Cardiac muscle cell (in vitro differentiated cells and primary cell): ENCODE results near the gene CLIC5. TPM values are rescaled to one million over a fixed set of nuclear protein-coding genes. Genes with fewer than 3 reads are reported as not detected.

Source experiments
- DNase-seq, 2 donors: peaks; one replicate each; pipeline versions ENCODE4 v3.0.0 to v3.0.0-alpha.2; 2010 to 2017; ENCODE audit warnings: low read depth in 1 of 2, low spot score in 1 of 2
- H3K27ac ChIP-seq: fragments of 200-600 bp; sonication (generic); 2 replicates; pipeline ENCODE4 v1.5.1; 2016
- H3K27me3 ChIP-seq: fragments of 200-600 bp; sonication (generic); 2 replicates; pipeline ENCODE4 v1.6.0; 2016; ENCODE audit warnings: control low read depth
- H3K36me3 ChIP-seq: fragments of 200-600 bp; sonication (generic); 2 replicates; pipeline ENCODE4 v1.5.1; 2016; ENCODE audit warnings: control low read depth
- H3K4me1 ChIP-seq: fragments of 200-600 bp; sonication (generic); 2 replicates; pipeline ENCODE4 v1.8.1; 2017; ENCODE audit warnings: low read depth, mild to moderate bottlenecking, mixed run types
- H3K4me3 ChIP-seq: fragments of 200-600 bp; sonication (generic); 2 replicates; pipeline ENCODE4 v1.5.1; 2016; ENCODE audit warnings: mild to moderate bottlenecking
- H3K9me3 ChIP-seq: fragments of 200-600 bp; sonication (generic); 2 replicates; pipeline ENCODE4 v1.5.1; 2017; ENCODE audit warnings: low read depth, mild to moderate bottlenecking, control low read depth
- CTCF ChIP-seq: IDR thresholded peaks from 2 replicates; pipeline ENCODE4 v1.5.1; 2012; ENCODE audit warnings: low read depth, mild to moderate bottlenecking, low read length
- polyA plus RNA-seq: library from polyadenylated mRNA; unstranded; fragments of >200 nt; fragmentation: Nextera tagmentation; extraction: Ambion mirVana; gene quantifications from 2 replicates; pipeline ENCODE4 v1.2.1, GENCODE V29; 2016
- total RNA-seq: library from RNA; depleted of rRNA; stranded (reverse); fragments of >200 nt; gene quantifications from 2 replicates; pipeline ENCODE4 v1.2.3, GENCODE V29; 2016

The CLIC5 gene
- total and polyA plus RNA-seq, 2 experiments from 2014 or later = 10.5 to 24.5 TPM

GRCh38 chr6:45955597-45955996, 60.1 kb downstream of the CLIC5 start:
- no peak for TF ChIP-seq CTCF
- H3K9me3 ChIP-seq = no peaks in the 10 kb centered on the region
- H3K4me3 ChIP-seq = no peak overlapping the region
- H3K4me1 ChIP-seq = peaks cover 31% of the 10 kb centered on the region
- no peak overlapping the region for H3K27ac ChIP-seq
- no peaks in the 10 kb centered on the region for H3K36me3 ChIP-seq
- H3K27me3 ChIP-seq = no peaks in the 10 kb centered on the region
- no peak for DNase-seq

GRCh38 chr6:45952546-45952945, 63.1 kb downstream of the CLIC5 start:
- Histone ChIP-seq H3K4me1 (peaks cover 13% of the 10 kb centered on the region), H3K36me3 (no peaks in the 10 kb centered on the region), H3K9me3 (no peaks in the 10 kb centered on the region), H3K4me3 (no peak overlapping the region), H3K27ac (no peak overlapping the region), H3K27me3 (no peaks in the 10 kb centered on the region)
- TF ChIP-seq CTCF = no peak
- DNase-seq = no peak

GRCh38 chr6:45952168-45952529, 63.5 kb downstream of the CLIC5 start:
- no peak overlapping the region for H3K27ac ChIP-seq
- TF ChIP-seq CTCF = no peak

GRCh38 chr6:45951321-45952167, 64.1 kb downstream of the CLIC5 start:
- Histone ChIP-seq H3K9me3 (no peaks in the 10 kb centered on the region), H3K27ac (peak overlapping the region; percentile 35), H3K27me3 (no peaks in the 10 kb centered on the region), H3K4me1 (peaks cover 10% of the 10 kb centered on the region), H3K36me3 (no peaks in the 10 kb centered on the region), H3K4me3 (no peak overlapping the region)
- no peak for TF ChIP-seq CTCF
- DNase-seq = peak in 1 of 2 donors; percentile 45

More at GRCh38 chr6:45952168-45952529, 63.5 kb downstream of the CLIC5 start:
- H3K4me1 ChIP-seq = peaks cover 13% of the 10 kb centered on the region
- H3K36me3 ChIP-seq = no peaks in the 10 kb centered on the region
- DNase-seq = no peak
- no peak overlapping the region for H3K4me3 ChIP-seq
- no peaks in the 10 kb centered on the region for H3K27me3 ChIP-seq
- no peaks in the 10 kb centered on the region for H3K9me3 ChIP-seq

- no peak for DNase-seq
- Histone ChIP-seq H3K27ac (no peak overlapping the region), H3K9me3 (no peaks in the 10 kb centered on the region)
Observed at GRCh38 chr6:45949256-45949655, 66.4 kb downstream of the CLIC5 start.

More at GRCh38 chr6:45949256-45949655, 66.4 kb downstream of the CLIC5 start:
- H3K36me3 ChIP-seq = no peaks in the 10 kb centered on the region
- no peak for TF ChIP-seq CTCF
- H3K4me1 ChIP-seq = peaks cover 27% of the 10 kb centered on the region
- no peak overlapping the region for H3K4me3 ChIP-seq
- no peaks in the 10 kb centered on the region for H3K27me3 ChIP-seq
